HG03439 (cell line): Measurements from ENCODE around the gene RANGAP1.
"Not testable (repeated sequence)": the region's sequence is repeated elsewhere in the genome, so short reads cannot be mapped to it uniquely, and the experiment has no call there.

Experiments
- ATAC-seq: cut with Tn5 transposase; IDR thresholded peaks from one replicate; pipeline ENCODE4 v1.9.1; 2021; ENCODE audit warnings: mild to moderate bottlenecking, moderate library complexity; ENCODE audit not compliant: unreplicated experiment

The RANGAP1 gene

GRCh38 chr22:41301085-41302020 lies 15.4 kb upstream of the RANGAP1 start, which contains the start of gene ZC3H7B:
Gene ZC3H7B (plus strand): TSS chr22:41301525. CDS start chr22:41320661, 19,136 bp downstream.
- peak; percentile 90 for ATAC-seq

- no peak for ATAC-seq
Observed at GRCh38 chr22:41300661-41301060, 14.7 kb upstream of the RANGAP1 start.

- no peak for ATAC-seq
Observed at GRCh38 chr22:41296826-41297667, 11.1 kb upstream of the RANGAP1 start.

GRCh38 chr22:41294816-41295215 lies 8.8 kb upstream of the RANGAP1 start:
- not testable (repeated sequence) for ATAC-seq

GRCh38 chr22:41290262-41291221 lies 4.6 kb upstream of the RANGAP1 start:
- ATAC-seq: no peak

- ATAC-seq: no peak
Observed at GRCh38 chr22:41289671-41290070, 3.7 kb upstream of the RANGAP1 start.

- ATAC-seq: no peak
Observed at GRCh38 chr22:41288245-41288946, 2.4 kb upstream of the RANGAP1 start.

- ATAC-seq: peak; percentile 7
Observed at GRCh38 chr22:41286639-41287091, 678 bp upstream of the RANGAP1 start.

- ATAC-seq: peak; percentile 13
Observed at GRCh38 chr22:41285441-41285819, 557 bp downstream of the RANGAP1 start.

- no peak for ATAC-seq
Observed at GRCh38 chr22:41284465-41284864, 1.5 kb downstream of the RANGAP1 start.

GRCh38 chr22:41280854-41281253 lies 5.1 kb downstream of the RANGAP1 start:
- no peak for ATAC-seq

- no peak for ATAC-seq
Observed at GRCh38 chr22:41280065-41280464, 5.9 kb downstream of the RANGAP1 start.

GRCh38 chr22:41274856-41275255 lies 11.1 kb downstream of the RANGAP1 start:
- ATAC-seq: no peak

- ATAC-seq: no peak
Observed at GRCh38 chr22:41273128-41273527, 12.9 kb downstream of the RANGAP1 start.

- no peak for ATAC-seq
Observed at GRCh38 chr22:41271787-41272186, 14.2 kb downstream of the RANGAP1 start.

- ATAC-seq: no peak
Observed at GRCh38 chr22:41267958-41268357, 18.0 kb downstream of the RANGAP1 start.

GRCh38 chr22:41264408-41264941 lies 21.5 kb downstream of the RANGAP1 start:
- ATAC-seq: no peak

- no peak for ATAC-seq
Observed at GRCh38 chr22:41263704-41264103, 22.3 kb downstream of the RANGAP1 start.

GRCh38 chr22:41262250-41262765 lies 23.7 kb downstream of the RANGAP1 start:
- no peak for ATAC-seq
